ENCODE measurements around the gene JMJD4. TPM values are rescaled to one million over a fixed set of nuclear protein-coding genes. Genes with fewer than 3 reads are reported as not detected.

The JMJD4 gene
- total and polyA plus RNA-seq, 2 of the 4 experiments (the other 2 are of a cell fraction): 24.6 to 28.5 TPM

- CTCF ChIA-PET: no interaction called here
- peak overlapping the region; percentile 26 to 77; a peak in 2 of 4 replicates for H4K8ac ChIP-seq (ENCODE audit: low read depth in 2 of 2, low read length in 2 of 2)
- H2AK5ac ChIP-seq (ENCODE audit: low read depth, low read length): peak overlapping the region; percentile 64; the same call in 1 of the 2 replicates
- TF ChIP-seq FOS (IDR thresholded peaks at IDR 0.05; ENCODE audit: low read depth, low read length): 0 out of 2 replicates have a peak, but pooled peaks have one; percentile 22
- no peak for TF ChIP-seq NFE2L2 (IDR thresholded peaks at IDR 0.05; ENCODE audit: low read depth, low read length)
- no peak for TF ChIP-seq POLR2A (IDR thresholded peaks at IDR 0.05; ENCODE audit: low read depth, low read length)
- TF ChIP-seq USF2 (IDR thresholded peaks at IDR 0.05; ENCODE audit: low read depth, low read length): no peak
- TF ChIP-seq CTCF (conservative IDR thresholded peaks at IDR 0.05; ENCODE audit: low read depth, low read length): no peak
- no peak for TF ChIP-seq MXI1 (IDR thresholded peaks at IDR 0.05; ENCODE audit: borderline replicate concordance, low read depth, low read length)
- TF ChIP-seq RAD21 (IDR thresholded peaks at IDR 0.05; ENCODE audit: low read length): no peak
- peak overlapping the region; percentile 60 for H3K4me3 ChIP-seq (ENCODE audit: insufficient read depth, low read depth, low read length)
- no peaks in the 10 kb centered on the region; the same call in 1 of the 2 replicates for H3K9me3 ChIP-seq (ENCODE audit: control insufficient read depth, insufficient read depth, low read length)
- ATAC-seq (ENCODE audit: low read depth): peak; percentile 51
- H3K27ac ChIP-seq (ENCODE audit: insufficient read depth, low read length): peak overlapping the region; percentile 16; the same call in 1 of the 2 replicates
- dilution Hi-C loops (cut with HindIII; ENCODE audit: low sequenced_read_pairs, unreplicated experiment) (no loop called here), in situ Hi-C loops (cut with MboI; ENCODE audit: low sequenced_read_pairs) (no loop called here), intact Hi-C loops (cut with micrococcal nuclease) (loop anchor here (5.0 kb wide), 1 partner anchor 166 kb away; the partner anchor contains the start of gene ZNF678)
- peak overlapping the region; percentile 71 for H3K4ac ChIP-seq (ENCODE audit: low read depth, low read length)
- POLR2A ChIA-PET (ENCODE audit: unreplicated experiment): no interaction called here
- H2AFZ ChIP-seq (replicated peaks; ENCODE audit: low read length, poor library complexity): peak overlapping the region; percentile 96
- peak overlapping the region; percentile 70; the same call in 1 of the 2 replicates for H3K14ac ChIP-seq (replicated peaks; ENCODE audit: low read depth, low read length)
- H3K36me3 ChIP-seq (ENCODE audit: control insufficient read depth, insufficient read depth, low read length): peaks cover 15% of the 10 kb centered on the region; the same call in 1 of the 2 replicates
- no peaks in the 10 kb centered on the region; the same call in 1 of the 2 replicates for H3K4me1 ChIP-seq (ENCODE audit: control insufficient read depth, insufficient read depth, low read length)
- H3K79me1 ChIP-seq (ENCODE audit: low read depth in 1 of 2, low read length in 2 of 2): peaks cover 0 to 6% of the 10 kb centered on the region in 2 experiments; a peak in 1 of 4 replicates
- peak overlapping the region; percentile 40; the same call in 1 of the 2 replicates for H3K18ac ChIP-seq (ENCODE audit: low read depth, low read length)
- H3K9me1 ChIP-seq (ENCODE audit: insufficient read depth, low read length): no peaks in the 10 kb centered on the region; the same call in 1 of the 2 replicates
- H4K20me1 ChIP-seq (ENCODE audit: insufficient read depth, low read length): peaks cover 18% of the 10 kb centered on the region
- 0% methylated on average over 12 of the region's 51 CpGs; no CpG with 5 or more reads in 1 of the 2 experiments for WGBS, 2 experiments (ENCODE audit: extremely low coverage in 2 of 2, insufficient read length in 1 of 2)
- no peak overlapping the region for H2BK15ac ChIP-seq (ENCODE audit: low read depth, low read length)
- peak; percentile 43 for DNase-seq
- H2BK120ac ChIP-seq (ENCODE audit: low read depth, low read length): no peak overlapping the region
- BruUV-seq (replicated peaks): no TSS peak
- H2BK5ac ChIP-seq (ENCODE audit: low read depth, low read length, poor library complexity, severe bottlenecking): no peak overlapping the region
- no peak overlapping the region for H3K56ac ChIP-seq (ENCODE audit: extremely low read depth, insufficient read depth, low read length)
- H3K4me2 ChIP-seq (ENCODE audit: low read depth, low read length): peak overlapping the region; percentile 100
- H2BK20ac ChIP-seq (ENCODE audit: low read depth, low read length): no peak overlapping the region
- H4K91ac ChIP-seq (ENCODE audit: insufficient read depth, low read depth, low read length): peak overlapping the region; percentile 11; the same call in 1 of the 2 replicates
- H4K5ac ChIP-seq (ENCODE audit: low read depth, low read length): no peak overlapping the region
- H3K23ac ChIP-seq (ENCODE audit: low read depth, low read length): peak overlapping the region; percentile 59; the same call in 1 of the 2 replicates
- no peaks in the 10 kb centered on the region for H3K27me3 ChIP-seq (ENCODE audit: control insufficient read depth, insufficient read depth, low read length)
- H3K9ac ChIP-seq (ENCODE audit: low read depth, low read length): peak overlapping the region; percentile 50
- peak overlapping the region; percentile 93 for H2AK9ac ChIP-seq (replicated peaks; ENCODE audit: low read depth, low read length, poor library complexity)
Observed at GRCh38 chr1:227728059-227728891, 6.8 kb downstream of the JMJD4 start.
